Activated CD8-positive, alpha-beta T cell treated with anti-CD3 and anti-CD28 coated beads for 36 hours (primary cell): ENCODE results near the gene BMERB1. TPM values are rescaled to one million over a fixed set of nuclear protein-coding genes. Genes with fewer than 3 reads are reported as not detected.

ENCODE experiments used
- ATAC-seq: fragments of 200-7000 bp; cut with Tn5 transposase; one replicate; pipeline ENCODE4 v1.10.0; 2021; ENCODE audit warnings: mild to moderate bottlenecking, moderate library complexity
- CTCF ChIA-PET: fragments of 350-600 bp; sonication (Branson Sonifier 250); formaldehyde crosslinking; loops from one replicate; lab custom pipeline; 2021; ENCODE audit warnings: antibody characterized with exemption; lab: Charles Lee
- POLR2A ChIA-PET: fragments of 350-600 bp; sonication (Branson Sonifier 250); formaldehyde crosslinking; loops from one replicate; lab custom pipeline; 2021; ENCODE audit warnings: antibody characterized with exemption; lab: Charles Lee
- DNase-seq: peaks from one replicate; pipeline ENCODE4 v3.0.0-alpha.2; 2020
- H3K27ac Mint-ChIP-seq: one replicate; pipeline ENCODE4 v1.8.0; 2021; ENCODE audit warnings: mild to moderate bottlenecking, mixed read lengths
- H3K27me3 Mint-ChIP-seq: one replicate; pipeline ENCODE4 v1.8.0; 2021; ENCODE audit warnings: mixed read lengths
- H3K36me3 Mint-ChIP-seq: one replicate; pipeline ENCODE4 v1.8.0; 2021; ENCODE audit warnings: low read depth, mixed read lengths
- H3K4me1 Mint-ChIP-seq: one replicate; pipeline ENCODE4 v1.8.0; 2021; ENCODE audit warnings: low read depth, mixed read lengths
- H3K4me3 Mint-ChIP-seq: one replicate; pipeline ENCODE4 v1.8.0; 2021; ENCODE audit warnings: mild to moderate bottlenecking, moderate library complexity, mixed read lengths
- H3K9me3 Mint-ChIP-seq: one replicate; pipeline ENCODE4 v1.8.0; 2021; ENCODE audit warnings: mixed read lengths
- intact Hi-C: fragments of 100-400 bp; cut with micrococcal nuclease; formaldehyde crosslinking; loops from one replicate; pipeline ENCODE4 v1.10.0; 2022
- total RNA-seq, 2 experiments: library from RNA; stranded (reverse); gene quantifications; one replicate each; pipeline ENCODE4 v1.2.3, GENCODE V29; 2021
- TF ChIP-seq, protein P1 (sequence below): fragments of 200-600 bp; IDR thresholded peaks from one replicate; pipeline ENCODE4 v1.8.0; 2022; ENCODE audit warnings: antibody characterized with exemption, mild to moderate bottlenecking

The BMERB1 gene
- total RNA-seq, 2 experiments from 2014 or later, result 14.0 to 14.1 TPM

DNA sequence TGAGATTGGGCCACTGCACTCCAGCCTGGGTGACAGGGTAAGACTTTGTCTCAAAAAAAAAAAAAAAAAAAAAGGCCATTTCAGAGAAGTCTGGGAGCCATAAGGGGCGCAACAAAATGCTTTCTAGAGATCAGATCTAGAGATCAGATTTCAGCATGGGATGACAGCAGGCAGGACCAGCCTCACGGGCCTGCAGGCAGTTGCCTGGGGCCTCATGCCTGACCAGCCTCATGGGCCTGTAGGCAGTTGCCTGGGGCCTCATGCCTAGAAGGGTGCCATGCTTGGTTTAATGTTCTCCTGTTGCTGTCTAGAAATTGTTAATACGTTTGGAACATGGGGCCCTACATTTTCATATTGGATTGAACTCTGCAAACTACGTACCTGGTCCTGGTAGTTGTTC, 149.1 kb downstream of the BMERB1 start:
- intact Hi-C loops, result no loop called here
- ATAC-seq (no peak), DNase-seq (no peak)
- POLR2A ChIA-PET, result no interaction called here
- H3K27ac Mint-ChIP-seq, result no peak overlapping the region
- CTCF ChIA-PET, result no interaction called here
- H3K4me3 Mint-ChIP-seq, result no peak overlapping the region
- H3K9me3 Mint-ChIP-seq, result peaks cover 20% of the 10 kb centered on the region
- H3K36me3 Mint-ChIP-seq, result peaks cover 46% of the 10 kb centered on the region
- no peaks in the 10 kb centered on the region for H3K27me3 Mint-ChIP-seq
- TF ChIP-seq, protein P1, sequence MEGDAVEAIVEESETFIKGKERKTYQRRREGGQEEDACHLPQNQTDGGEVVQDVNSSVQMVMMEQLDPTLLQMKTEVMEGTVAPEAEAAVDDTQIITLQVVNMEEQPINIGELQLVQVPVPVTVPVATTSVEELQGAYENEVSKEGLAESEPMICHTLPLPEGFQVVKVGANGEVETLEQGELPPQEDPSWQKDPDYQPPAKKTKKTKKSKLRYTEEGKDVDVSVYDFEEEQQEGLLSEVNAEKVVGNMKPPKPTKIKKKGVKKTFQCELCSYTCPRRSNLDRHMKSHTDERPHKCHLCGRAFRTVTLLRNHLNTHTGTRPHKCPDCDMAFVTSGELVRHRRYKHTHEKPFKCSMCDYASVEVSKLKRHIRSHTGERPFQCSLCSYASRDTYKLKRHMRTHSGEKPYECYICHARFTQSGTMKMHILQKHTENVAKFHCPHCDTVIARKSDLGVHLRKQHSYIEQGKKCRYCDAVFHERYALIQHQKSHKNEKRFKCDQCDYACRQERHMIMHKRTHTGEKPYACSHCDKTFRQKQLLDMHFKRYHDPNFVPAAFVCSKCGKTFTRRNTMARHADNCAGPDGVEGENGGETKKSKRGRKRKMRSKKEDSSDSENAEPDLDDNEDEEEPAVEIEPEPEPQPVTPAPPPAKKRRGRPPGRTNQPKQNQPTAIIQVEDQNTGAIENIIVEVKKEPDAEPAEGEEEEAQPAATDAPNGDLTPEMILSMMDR, result no peak
- peaks cover 6% of the 10 kb centered on the region for H3K4me1 Mint-ChIP-seq

DNA sequence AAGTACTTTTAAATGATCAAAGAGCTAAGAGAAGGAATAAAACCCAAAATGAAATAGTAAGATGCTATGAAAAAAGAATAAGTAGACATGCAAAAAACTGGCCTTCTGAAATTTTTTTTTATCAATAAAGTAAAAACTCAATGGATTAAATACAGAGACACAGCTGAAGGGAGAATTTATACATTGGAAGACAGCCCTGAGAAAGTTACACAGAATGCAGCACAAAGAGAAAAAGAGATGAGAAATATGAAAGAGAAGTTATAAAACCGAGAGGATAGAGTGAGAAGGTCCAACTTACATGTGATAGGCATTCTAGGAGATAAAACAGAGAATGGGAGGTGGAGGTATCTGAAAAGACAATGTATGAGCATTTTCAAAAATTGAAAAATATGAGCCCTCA, 151.6 kb downstream of the BMERB1 start:
- H3K4me1 Mint-ChIP-seq, result peaks cover 20% of the 10 kb centered on the region
- DNase-seq (no peak), ATAC-seq (no peak)
- H3K9me3 Mint-ChIP-seq, result peaks cover 20% of the 10 kb centered on the region
- no peak overlapping the region for H3K27ac Mint-ChIP-seq
- TF ChIP-seq, protein P1, result no peak
- intact Hi-C loops, result no loop called here
- POLR2A ChIA-PET, result interaction anchor here (1.2 to 2.0 kb wide), 2 partner anchors 10 to 13 kb away, joined by 3 to 5 read pairs; no protein-coding TSS in a partner anchor
- CTCF ChIA-PET, result no interaction called here
- no peaks in the 10 kb centered on the region for H3K27me3 Mint-ChIP-seq
- no peak overlapping the region for H3K4me3 Mint-ChIP-seq
- peaks cover 66% of the 10 kb centered on the region for H3K36me3 Mint-ChIP-seq

DNA sequence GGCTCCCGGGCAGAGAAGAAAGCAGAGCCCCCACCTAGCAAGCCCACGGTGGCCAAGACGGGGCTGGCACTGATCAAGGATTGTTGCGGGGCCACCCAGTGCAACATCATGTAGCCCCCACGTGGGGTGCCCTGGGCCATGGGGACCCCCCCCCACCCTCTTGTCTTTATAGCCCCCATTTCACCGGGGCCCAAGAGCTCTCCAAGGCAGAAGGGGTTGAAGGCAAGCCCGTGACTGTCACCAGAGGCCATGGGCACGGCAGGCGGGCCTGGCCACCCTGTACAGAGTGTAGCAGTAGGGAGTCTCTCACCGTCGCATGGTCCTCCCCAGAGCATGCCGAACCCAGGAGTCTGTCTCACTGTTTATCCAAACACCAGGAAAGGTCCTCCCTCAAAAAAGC, 152.3 kb downstream of the BMERB1 start:
- H3K4me3 Mint-ChIP-seq, result no peak overlapping the region
- DNase-seq, result no peak
- intact Hi-C loops, result no loop called here
- ChIA-PET POLR2A (interaction anchor here (2.0 kb wide), 1 partner anchor 10 kb away, joined by 5 read pairs; no protein-coding TSS in a partner anchor), CTCF (no interaction called here)
- peaks cover 69% of the 10 kb centered on the region for H3K36me3 Mint-ChIP-seq
- H3K27ac Mint-ChIP-seq, result peak overlapping the region; percentile 26
- H3K4me1 Mint-ChIP-seq, result peaks cover 24% of the 10 kb centered on the region
- TF ChIP-seq, protein P1, result no peak
- peaks cover 20% of the 10 kb centered on the region for H3K9me3 Mint-ChIP-seq
- no peaks in the 10 kb centered on the region for H3K27me3 Mint-ChIP-seq
- no peak for ATAC-seq

DNA sequence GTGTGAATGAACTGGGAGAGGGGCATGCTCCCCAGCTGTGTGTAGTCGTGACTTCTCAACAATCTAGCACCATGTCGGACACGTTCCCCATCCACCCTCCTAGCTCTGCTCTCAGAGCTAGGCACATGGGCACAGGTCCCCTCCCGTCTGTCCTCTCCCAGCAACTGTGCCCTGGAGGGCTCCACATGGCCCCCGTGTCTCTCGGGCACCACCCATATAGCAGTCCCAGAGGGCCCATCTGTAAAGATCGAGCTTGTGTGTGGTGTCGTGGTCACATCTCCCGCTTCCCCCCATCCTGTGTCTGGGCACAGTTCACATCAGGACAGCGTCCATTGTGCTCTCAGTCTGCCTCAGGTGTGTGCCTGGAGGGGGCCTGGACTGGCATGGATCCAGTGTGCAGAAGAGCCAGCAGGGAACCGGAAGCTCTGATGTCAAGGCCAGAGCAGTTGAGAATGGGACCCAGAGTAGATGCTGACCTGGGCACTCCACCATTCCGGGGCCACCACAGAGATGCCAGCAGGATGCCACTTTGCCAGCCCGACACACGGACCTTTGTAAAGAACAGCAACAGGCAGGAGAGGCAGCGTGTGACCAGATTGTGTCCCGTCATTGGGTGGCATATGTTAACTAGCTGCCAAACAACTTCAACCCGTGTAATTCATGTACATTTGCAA, 152.9 kb downstream of the BMERB1 start:
- intact Hi-C loops, result no loop called here
- ATAC-seq (no peak), DNase-seq (no peak)
- Mint-ChIP-seq H3K9me3 (peaks cover 20% of the 10 kb centered on the region), H3K27ac (peak overlapping the region; percentile 26), H3K27me3 (no peaks in the 10 kb centered on the region), H3K4me3 (no peak overlapping the region), H3K4me1 (peaks cover 28% of the 10 kb centered on the region), H3K36me3 (peaks cover 70% of the 10 kb centered on the region)
- CTCF ChIA-PET, result no interaction called here
- TF ChIP-seq, protein P1, result no peak
- POLR2A ChIA-PET, result interaction anchor here (0.6 to 2.0 kb wide), 2 partner anchors 9 to 57 kb away, joined by 3 to 5 read pairs; no protein-coding TSS in a partner anchor

DNA sequence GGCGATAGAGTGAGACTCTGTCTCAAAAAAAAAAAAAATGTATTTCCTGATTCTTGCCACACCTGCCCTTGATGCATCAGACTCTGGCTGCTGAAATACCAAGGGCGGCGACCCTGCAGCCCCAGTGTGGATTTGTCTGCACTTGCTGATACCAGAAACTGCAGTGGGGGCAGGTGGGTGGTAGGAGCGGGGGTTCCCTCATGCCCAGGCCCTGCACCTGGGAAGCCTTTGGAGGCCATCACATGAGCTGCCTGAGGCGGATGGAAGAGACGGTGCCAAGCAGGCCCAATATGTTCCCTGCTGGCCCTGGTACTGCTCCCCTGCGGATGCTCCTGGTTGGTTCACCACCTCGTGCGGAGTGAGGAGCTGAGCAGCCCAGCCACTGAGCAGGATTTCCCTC, 157.9 kb downstream of the BMERB1 start:
- Mint-ChIP-seq H3K9me3 (no peaks in the 10 kb centered on the region), H3K27ac (peak overlapping the region; percentile 75), H3K4me3 (no peak overlapping the region), H3K36me3 (peaks cover 79% of the 10 kb centered on the region), H3K4me1 (peaks cover 46% of the 10 kb centered on the region), H3K27me3 (no peaks in the 10 kb centered on the region)
- DNase-seq, result peak; percentile 35
- CTCF ChIA-PET, result no interaction called here
- no peak for ATAC-seq
- POLR2A ChIA-PET, result interaction anchor here (1.3 kb wide), 1 partner anchor 9 kb away, joined by 4 read pairs; no protein-coding TSS in a partner anchor
- TF ChIP-seq, protein P1, result no peak
- intact Hi-C loops, result loop anchor here (5.0 kb wide), 1 partner anchor 50 kb away; the partner anchor contains the start of gene MARF1
